WTC11 (cell line): Measurements from ENCODE around the gene SLC10A2. TPM values are rescaled to one million over a fixed set of nuclear protein-coding genes. Genes with fewer than 3 reads are reported as not detected.

Experiments used
- ATAC-seq: fragments of 200-7000 bp; cut with Tn5 transposase; 2 replicates; pipeline ENCODE4 v1.10.0; 2021; ENCODE audit warnings: mild to moderate bottlenecking, moderate library complexity
- CTCF ChIA-PET: fragments of 300-600 bp; sonication (Branson Sonifier 250); formaldehyde crosslinking; loops from one replicate; lab custom pipeline; 2021; ENCODE audit warnings: antibody characterized with exemption; lab: Charles Lee
- POLR2A ChIA-PET: fragments of 350-600 bp; sonication (Branson Sonifier 250); formaldehyde crosslinking; loops from one replicate; lab custom pipeline; 2021; ENCODE audit warnings: antibody characterized with exemption; lab: Charles Lee
- DNase-seq: peaks from one replicate; pipeline ENCODE4 v3.0.0; 2021; ENCODE audit warnings: low spot score
- H3K27ac Mint-ChIP-seq: 2 replicates; pipeline ENCODE4 v1.8.0; 2021; ENCODE audit warnings: mixed read lengths
- H3K27me3 Mint-ChIP-seq: 2 replicates; pipeline ENCODE4 v1.8.0; 2021; ENCODE audit warnings: low read depth, mild to moderate bottlenecking, moderate library complexity, mixed read lengths
- H3K36me3 Mint-ChIP-seq: 2 replicates; pipeline ENCODE4 v1.8.0; 2021; ENCODE audit warnings: mixed read lengths
- H3K4me1 Mint-ChIP-seq: 2 replicates; pipeline ENCODE4 v1.8.0; 2022; ENCODE audit warnings: mixed read lengths
- H3K4me3 Mint-ChIP-seq: 2 replicates; pipeline ENCODE4 v1.8.0; 2021; ENCODE audit warnings: mild to moderate bottlenecking, moderate library complexity, mixed read lengths
- H3K9me3 Mint-ChIP-seq: 2 replicates; pipeline ENCODE4 v1.8.0; 2021; ENCODE audit warnings: mixed read lengths
- ATF1 ChIP-seq: sonication (generic); formaldehyde crosslinking; IDR thresholded peaks from 2 replicates; pipeline ENCODE4 v1.8.1; 2023; ENCODE audit warnings: mild to moderate bottlenecking, moderate library complexity, missing genetic modification reagents
- ATF2 ChIP-seq: sonication (generic); formaldehyde crosslinking; IDR thresholded peaks from 2 replicates; pipeline ENCODE4 v1.8.1; 2022; ENCODE audit warnings: low read depth, missing genetic modification reagents, borderline replicate concordance
- CREB1 ChIP-seq: sonication (generic); formaldehyde crosslinking; IDR thresholded peaks from 2 replicates; pipeline ENCODE4 v1.8.0; 2023; ENCODE audit warnings: mild to moderate bottlenecking, missing genetic modification reagents
- CTCF ChIP-seq: fragments of 200-600 bp; IDR thresholded peaks from 2 replicates; pipeline ENCODE4 v1.8.0; 2022; ENCODE audit warnings: antibody characterized with exemption
- EMX1 ChIP-seq: fragments of 250-450 bp; sonication (Bioruptor Pico); IDR thresholded peaks from 2 replicates; pipeline ENCODE4 v1.8.0; 2021; ENCODE audit warnings: mild to moderate bottlenecking
- ESRRA ChIP-seq: sonication (generic); formaldehyde crosslinking; IDR thresholded peaks from 2 replicates; pipeline ENCODE4 v1.8.1; 2022; ENCODE audit warnings: mild to moderate bottlenecking, missing genetic modification reagents, borderline replicate concordance
- GRHL2 ChIP-seq: fragments of 250-450 bp; sonication (Bioruptor Pico); IDR thresholded peaks from 2 replicates; pipeline ENCODE4 v1.8.0; 2022; ENCODE audit warnings: mild to moderate bottlenecking, moderate library complexity; ENCODE audit not compliant: insufficient replicate concordance, severe bottlenecking
- GTF2I ChIP-seq: fragments of 250-450 bp; sonication (Bioruptor Pico); conservative IDR thresholded peaks from 2 replicates; pipeline ENCODE4 v1.4.0; 2021; ENCODE audit warnings: mild to moderate bottlenecking
- IRF2 ChIP-seq: sonication (generic); formaldehyde crosslinking; IDR thresholded peaks from 2 replicates; pipeline ENCODE4 v1.8.0; 2022; ENCODE audit warnings: low read depth, missing genetic modification reagents, borderline replicate concordance
- JUN ChIP-seq: sonication (generic); formaldehyde crosslinking; IDR thresholded peaks from 2 replicates; pipeline ENCODE4 v1.8.0; 2023; ENCODE audit warnings: mild to moderate bottlenecking, missing genetic modification reagents
- NFATC4 ChIP-seq: fragments of 250-450 bp; sonication (Bioruptor Pico); IDR thresholded peaks from 2 replicates; pipeline ENCODE4 v1.9.0; 2021; ENCODE audit warnings: mild to moderate bottlenecking
- NFE2L1 ChIP-seq: sonication (generic); formaldehyde crosslinking; IDR thresholded peaks from 2 replicates; pipeline ENCODE4 v1.8.1; 2023; ENCODE audit warnings: missing genetic modification reagents
- NR1H2 ChIP-seq: sonication (generic); formaldehyde crosslinking; IDR thresholded peaks from 2 replicates; pipeline ENCODE4 v1.9.0; 2021; ENCODE audit warnings: mild to moderate bottlenecking, moderate library complexity, missing genetic modification reagents
- SMAD4 ChIP-seq: sonication (generic); formaldehyde crosslinking; IDR thresholded peaks from 2 replicates; pipeline ENCODE4 v1.8.0; 2022; ENCODE audit warnings: mild to moderate bottlenecking, missing genetic modification reagents
- SP1 ChIP-seq: sonication (generic); formaldehyde crosslinking; conservative IDR thresholded peaks from 2 replicates; pipeline ENCODE4 v1.8.1; 2022; ENCODE audit warnings: missing genetic modification reagents
- TEAD1 ChIP-seq: sonication (generic); formaldehyde crosslinking; IDR thresholded peaks from 2 replicates; pipeline ENCODE4 v1.8.0; 2022; ENCODE audit warnings: mild to moderate bottlenecking, missing genetic modification reagents
- ZNF138 ChIP-seq: sonication (generic); formaldehyde crosslinking; conservative IDR thresholded peaks from 2 replicates; pipeline ENCODE4 v1.8.1; 2022; ENCODE audit warnings: mild to moderate bottlenecking, moderate library complexity, missing genetic modification reagents
- ZNF423 ChIP-seq: fragments of 250-450 bp; sonication (Bioruptor Pico); IDR thresholded peaks from 2 replicates; pipeline ENCODE4 v2.1.2; 2022; ENCODE audit warnings: mild to moderate bottlenecking, moderate library complexity
- ZNF671 ChIP-seq: fragments of 250-450 bp; sonication (Bioruptor Pico); IDR thresholded peaks from 2 replicates; pipeline ENCODE4 v1.8.0; 2021; ENCODE audit warnings: mild to moderate bottlenecking
- total RNA-seq: library from RNA; stranded (reverse); gene quantifications from 3 replicates; pipeline ENCODE4 v1.2.3, GENCODE V29; 2021
- TF ChIP-seq, protein P1 (sequence below): sonication (generic); formaldehyde crosslinking; conservative IDR thresholded peaks from 2 replicates; pipeline ENCODE4 v1.8.1; 2023; ENCODE audit warnings: mild to moderate bottlenecking, low read depth, missing genetic modification reagents, moderate library complexity
- TF ChIP-seq, protein P2 (sequence below): sonication (generic); formaldehyde crosslinking; IDR thresholded peaks from 2 replicates; pipeline ENCODE4 v1.8.1; 2023; ENCODE audit warnings: mild to moderate bottlenecking, missing genetic modification reagents, moderate library complexity
- TF ChIP-seq, protein P3 (sequence below): fragments of 250-450 bp; sonication (Bioruptor Pico); IDR thresholded peaks from 2 replicates; pipeline ENCODE4 v2.1.2; 2022; ENCODE audit warnings: mild to moderate bottlenecking, moderate library complexity

The SLC10A2 gene
- total RNA-seq, 1 experiment from 2014 or later, result not detected

- POLR2A ChIA-PET, result no interaction called here
- TF ChIP-seq NFATC4 (CRISPR knock-in tag) (no peak), GRHL2 (CRISPR knock-in tag) (no peak), IRF2 (CRISPR knock-in tag) (no peak), SP1 (CRISPR knock-in tag) (no peak), NFE2L1 (CRISPR knock-in tag) (no peak)
- TF ChIP-seq, protein P1, sequence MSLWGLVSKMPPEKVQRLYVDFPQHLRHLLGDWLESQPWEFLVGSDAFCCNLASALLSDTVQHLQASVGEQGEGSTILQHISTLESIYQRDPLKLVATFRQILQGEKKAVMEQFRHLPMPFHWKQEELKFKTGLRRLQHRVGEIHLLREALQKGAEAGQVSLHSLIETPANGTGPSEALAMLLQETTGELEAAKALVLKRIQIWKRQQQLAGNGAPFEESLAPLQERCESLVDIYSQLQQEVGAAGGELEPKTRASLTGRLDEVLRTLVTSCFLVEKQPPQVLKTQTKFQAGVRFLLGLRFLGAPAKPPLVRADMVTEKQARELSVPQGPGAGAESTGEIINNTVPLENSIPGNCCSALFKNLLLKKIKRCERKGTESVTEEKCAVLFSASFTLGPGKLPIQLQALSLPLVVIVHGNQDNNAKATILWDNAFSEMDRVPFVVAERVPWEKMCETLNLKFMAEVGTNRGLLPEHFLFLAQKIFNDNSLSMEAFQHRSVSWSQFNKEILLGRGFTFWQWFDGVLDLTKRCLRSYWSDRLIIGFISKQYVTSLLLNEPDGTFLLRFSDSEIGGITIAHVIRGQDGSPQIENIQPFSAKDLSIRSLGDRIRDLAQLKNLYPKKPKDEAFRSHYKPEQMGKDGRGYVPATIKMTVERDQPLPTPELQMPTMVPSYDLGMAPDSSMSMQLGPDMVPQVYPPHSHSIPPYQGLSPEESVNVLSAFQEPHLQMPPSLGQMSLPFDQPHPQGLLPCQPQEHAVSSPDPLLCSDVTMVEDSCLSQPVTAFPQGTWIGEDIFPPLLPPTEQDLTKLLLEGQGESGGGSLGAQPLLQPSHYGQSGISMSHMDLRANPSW (CRISPR knock-in tag), result no peak
- TF ChIP-seq, all 79 proteins: peak for 0
- CTCF ChIA-PET, result no interaction called here
- Mint-ChIP-seq H3K36me3 (no peaks in the 10 kb centered on the region), H3K9me3 (peaks cover 8% of the 10 kb centered on the region), H3K27me3 (no peaks in the 10 kb centered on the region), H3K27ac (no peak overlapping the region), H3K4me1 (peaks cover 18% of the 10 kb centered on the region), H3K4me3 (no peak overlapping the region)
- ATAC-seq, result no peak
- no peak for DNase-seq
These were observed 47.7 kb downstream of the SLC10A2 start for GRCh38 chr13:103018556-103018955.

GRCh38 chr13:103012646-103013045 lies 53.6 kb downstream of the SLC10A2 start:
- ATAC-seq (no peak), DNase-seq (no peak)
- peaks cover 18% of the 10 kb centered on the region for H3K4me1 Mint-ChIP-seq
- no peak for TF ChIP-seq SMAD4
- no peak for TF ChIP-seq ZNF138
- no peak for TF ChIP-seq GTF2I (CRISPR knock-in tag)
- no peak for TF ChIP-seq NR1H2
- no peak for TF ChIP-seq ESRRA
- TF ChIP-seq, protein P2, sequence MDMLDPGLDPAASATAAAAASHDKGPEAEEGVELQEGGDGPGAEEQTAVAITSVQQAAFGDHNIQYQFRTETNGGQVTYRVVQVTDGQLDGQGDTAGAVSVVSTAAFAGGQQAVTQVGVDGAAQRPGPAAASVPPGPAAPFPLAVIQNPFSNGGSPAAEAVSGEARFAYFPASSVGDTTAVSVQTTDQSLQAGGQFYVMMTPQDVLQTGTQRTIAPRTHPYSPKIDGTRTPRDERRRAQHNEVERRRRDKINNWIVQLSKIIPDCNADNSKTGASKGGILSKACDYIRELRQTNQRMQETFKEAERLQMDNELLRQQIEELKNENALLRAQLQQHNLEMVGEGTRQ (CRISPR knock-in tag), result no peak
- TF ChIP-seq ZNF671, result no peak
- TF ChIP-seq JUN (CRISPR knock-in tag), result no peak
- TF ChIP-seq TEAD1 (CRISPR knock-in tag), result no peak
- no peak for TF ChIP-seq EMX1 (CRISPR knock-in tag)
- TF ChIP-seq, protein P3, sequence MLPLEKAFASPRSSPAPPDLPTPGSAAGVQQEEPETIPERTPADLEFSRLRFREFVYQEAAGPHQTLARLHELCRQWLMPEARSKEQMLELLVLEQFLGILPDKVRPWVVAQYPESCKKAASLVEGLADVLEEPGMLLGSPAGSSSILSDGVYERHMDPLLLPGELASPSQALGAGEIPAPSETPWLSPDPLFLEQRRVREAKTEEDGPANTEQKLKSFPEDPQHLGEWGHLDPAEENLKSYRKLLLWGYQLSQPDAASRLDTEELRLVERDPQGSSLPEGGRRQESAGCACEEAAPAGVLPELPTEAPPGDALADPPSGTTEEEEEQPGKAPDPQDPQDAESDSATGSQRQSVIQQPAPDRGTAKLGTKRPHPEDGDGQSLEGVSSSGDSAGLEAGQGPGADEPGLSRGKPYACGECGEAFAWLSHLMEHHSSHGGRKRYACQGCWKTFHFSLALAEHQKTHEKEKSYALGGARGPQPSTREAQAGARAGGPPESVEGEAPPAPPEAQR, result no peak
- no peak for TF ChIP-seq ZNF423
- TF ChIP-seq ATF1 (CRISPR knock-in tag), result no peak
- TF ChIP-seq CREB1 (CRISPR knock-in tag), result no peak
- TF ChIP-seq NFE2L1 (CRISPR knock-in tag), result no peak
- no peak for TF ChIP-seq ATF2
- TF ChIP-seq CTCF, result no peak
- H3K27ac Mint-ChIP-seq, result no peak overlapping the region
- no peaks in the 10 kb centered on the region for H3K9me3 Mint-ChIP-seq
- H3K36me3 Mint-ChIP-seq, result no peaks in the 10 kb centered on the region
- H3K4me3 Mint-ChIP-seq, result no peak overlapping the region
- ChIA-PET CTCF (no interaction called here), POLR2A (interaction anchor here (0.7 kb wide), 1 partner anchor 40 kb away, joined by 3 read pairs; no protein-coding TSS in a partner anchor)
- H3K27me3 Mint-ChIP-seq, result no peaks in the 10 kb centered on the region
